Measurements from ENCODE around the gene PARP3.

DNA sequence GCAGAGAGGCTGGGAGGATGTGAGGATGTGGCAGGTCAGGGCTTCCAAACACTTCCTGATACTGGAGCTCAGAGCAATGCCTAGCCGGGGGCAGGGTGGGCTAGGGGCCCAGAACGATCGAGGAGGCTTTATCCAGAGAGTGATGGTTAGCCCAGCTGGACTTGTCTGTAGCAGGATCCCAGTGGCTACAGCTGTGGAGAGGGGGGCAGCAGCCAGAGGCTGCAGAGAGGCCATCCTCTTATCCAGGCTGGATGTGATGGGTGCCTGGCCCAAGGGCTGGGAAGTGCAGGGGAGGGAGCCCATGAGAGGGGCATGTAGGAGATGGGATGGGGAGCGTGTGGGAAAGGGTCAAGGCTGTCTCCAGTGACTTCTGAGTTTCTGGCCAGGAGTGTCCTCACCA lies 4.6 kb downstream of the PARP3 start:
- no peak for TF ChIP-seq POLR2A (IDR thresholded peaks at IDR 0.05)
- TF ChIP-seq, protein P1, sequence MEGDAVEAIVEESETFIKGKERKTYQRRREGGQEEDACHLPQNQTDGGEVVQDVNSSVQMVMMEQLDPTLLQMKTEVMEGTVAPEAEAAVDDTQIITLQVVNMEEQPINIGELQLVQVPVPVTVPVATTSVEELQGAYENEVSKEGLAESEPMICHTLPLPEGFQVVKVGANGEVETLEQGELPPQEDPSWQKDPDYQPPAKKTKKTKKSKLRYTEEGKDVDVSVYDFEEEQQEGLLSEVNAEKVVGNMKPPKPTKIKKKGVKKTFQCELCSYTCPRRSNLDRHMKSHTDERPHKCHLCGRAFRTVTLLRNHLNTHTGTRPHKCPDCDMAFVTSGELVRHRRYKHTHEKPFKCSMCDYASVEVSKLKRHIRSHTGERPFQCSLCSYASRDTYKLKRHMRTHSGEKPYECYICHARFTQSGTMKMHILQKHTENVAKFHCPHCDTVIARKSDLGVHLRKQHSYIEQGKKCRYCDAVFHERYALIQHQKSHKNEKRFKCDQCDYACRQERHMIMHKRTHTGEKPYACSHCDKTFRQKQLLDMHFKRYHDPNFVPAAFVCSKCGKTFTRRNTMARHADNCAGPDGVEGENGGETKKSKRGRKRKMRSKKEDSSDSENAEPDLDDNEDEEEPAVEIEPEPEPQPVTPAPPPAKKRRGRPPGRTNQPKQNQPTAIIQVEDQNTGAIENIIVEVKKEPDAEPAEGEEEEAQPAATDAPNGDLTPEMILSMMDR (IDR thresholded peaks at IDR 0.05): no peak
- TF ChIP-seq EP300 (IDR thresholded peaks at IDR 0.05): no peak

Measured in gastroesophageal sphincter (tissue), 3 donors.